GM12878 (cell line): ENCODE results near the gene SERP1. TPM values are rescaled to one million over a fixed set of nuclear protein-coding genes. Genes with fewer than 3 reads are reported as not detected.

ENCODE experiments used
- ATAC-seq: fragments of 200-7000 bp; cut with Tn5 transposase; 3 replicates; pipeline ENCODE4 v1.9.1; 2020; ENCODE audit warnings: mild to moderate bottlenecking, moderate library complexity
- BruUV-seq: library from RNA; stranded (reverse); fragments of 400-500 nt; replicated peaks from 2 replicates; lab custom pipeline; 2021; lab: Mats Ljungman, UMichigan
- CTCF ChIA-PET: fragments of 300-600 bp; sonication (Branson Sonifier 250); formaldehyde crosslinking; extraction: SDS; loops from one replicate; lab custom pipeline; 2021; ENCODE audit warnings: inconsistent platforms; lab: Yijun Ruan, JAX
- POLR2A ChIA-PET: fragments of 350-600 bp; formaldehyde crosslinking; extraction: SDS; loops from one replicate; lab custom pipeline; 2021; ENCODE audit warnings: inconsistent platforms; lab: Charles Lee
- RAD21 ChIA-PET: fragments of 300-600 bp; sonication (Branson Sonifier 250); formaldehyde crosslinking; loops from one replicate; lab custom pipeline; 2023; ENCODE audit warnings: antibody characterized with exemption; ENCODE audit not compliant: unreplicated experiment; lab: Charles Lee
- SMC1A ChIA-PET: fragments of 300-600 bp; sonication (Branson Sonifier 250); formaldehyde crosslinking; loops from one replicate; lab custom pipeline; 2023; ENCODE audit not compliant: unreplicated experiment, uncharacterized antibody; lab: Charles Lee
- DNase-seq: peaks from one replicate; pipeline ENCODE4 v3.0.0-alpha.2; 2011; ENCODE audit warnings: low read depth, low spot score
- FAIRE-seq: peaks from 3 replicates; lab custom pipeline; 2011; peaks lifted over from hg19 to GRCh38; lab: Jason Lieb, UNC
- H2AFZ ChIP-seq: 2 replicates; pipeline ENCODE4 v1.6.0; 2011; ENCODE audit warnings: low read depth, low read length, control low read depth; ENCODE audit not compliant: control insufficient read depth
- H3K27ac ChIP-seq: 2 replicates; pipeline ENCODE4 v1.5.1; 2011; ENCODE audit warnings: control low read depth; ENCODE audit not compliant: control insufficient read depth, insufficient read depth
- H3K27me3 ChIP-seq, 2 experiments: replicated peaks in 1 of 2; 2 replicates each; pipeline versions ENCODE4 v1.6.0 to v1.6.1; 2011; ENCODE audit warnings: low read length in 1 of 2; ENCODE audit not compliant: control insufficient read depth in 2 of 2, insufficient read depth in 2 of 2
- H3K36me3 ChIP-seq, 2 experiments: 2 replicates each; pipeline ENCODE4 v1.5.1; 2011; ENCODE audit warnings: low read length in 1 of 2; ENCODE audit not compliant: control insufficient read depth in 2 of 2, insufficient read depth in 2 of 2
- H3K4me1 ChIP-seq: 2 replicates; pipeline ENCODE4 v1.6.1; 2011; ENCODE audit warnings: mild to moderate bottlenecking, low read length, moderate library complexity, mixed read lengths; ENCODE audit not compliant: control insufficient read depth, insufficient read depth
- H3K4me2 ChIP-seq: 2 replicates; pipeline ENCODE4 v1.6.0; 2011; ENCODE audit warnings: control low read depth; ENCODE audit not compliant: control insufficient read depth, insufficient read depth
- H3K4me3 ChIP-seq: fragments of 200-600 bp; sonication (generic); 2 replicates; pipeline ENCODE4 v1.5.1; 2016
- H3K79me2 ChIP-seq: 2 replicates; pipeline ENCODE4 v1.6.0; 2011; ENCODE audit warnings: low read length; ENCODE audit not compliant: control insufficient read depth, insufficient read depth
- H3K9ac ChIP-seq: 2 replicates; pipeline ENCODE4 v1.8.0; 2011; ENCODE audit warnings: low read length, control low read depth, mixed read lengths; ENCODE audit not compliant: control insufficient read depth, insufficient read depth
- H3K9me3 ChIP-seq: replicated peaks from 3 replicates; pipeline ENCODE4 v1.5.1; 2011; ENCODE audit warnings: mild to moderate bottlenecking, low read length; ENCODE audit not compliant: control insufficient read depth, insufficient read depth
- H4K20me1 ChIP-seq: 2 replicates; pipeline ENCODE4 v1.6.0; 2011; ENCODE audit not compliant: control insufficient read depth, insufficient read depth
- CTCF ChIP-seq, 3 experiments: IDR thresholded peaks in 2 of 3; conservative IDR thresholded peaks in 1 of 3; 2 replicates each; pipeline ENCODE4 v1.5.1; 2011; ENCODE audit warnings: low read depth in 3 of 3, low read length in 3 of 3, mild to moderate bottlenecking in 3 of 3, control low read depth in 2 of 3, moderate library complexity in 2 of 3, inconsistent platforms in 1 of 3, mixed read lengths in 1 of 3; ENCODE audit not compliant: control insufficient read depth in 2 of 3, insufficient read depth in 1 of 3; ENCODE audit errors: extremely low read depth in 1 of 3
- DPF2 ChIP-seq: fragments of 450-650 bp; IDR thresholded peaks from 2 replicates; pipeline ENCODE4 v1.6.1; 2017; ENCODE audit warnings: mild to moderate bottlenecking
- MEF2A ChIP-seq: IDR thresholded peaks from 2 replicates; pipeline ENCODE4 v1.6.1; 2011; ENCODE audit warnings: low read depth, mild to moderate bottlenecking, low read length, moderate library complexity; ENCODE audit not compliant: insufficient read depth
- MEF2B ChIP-seq: fragments of 450-650 bp; IDR thresholded peaks from 2 replicates; pipeline ENCODE4 v1.6.1; 2018; ENCODE audit warnings: mild to moderate bottlenecking, moderate library complexity; ENCODE audit not compliant: partially characterized antibody, poor library complexity, severe bottlenecking
- MYC ChIP-seq: IDR thresholded peaks from 2 replicates; pipeline ENCODE4 v1.6.1; 2011; ENCODE audit warnings: mild to moderate bottlenecking, low read length, moderate library complexity, inconsistent platforms; ENCODE audit not compliant: insufficient read depth, insufficient replicate concordance, insufficient read length, severe bottlenecking
- NR2C2 ChIP-seq: IDR thresholded peaks from 2 replicates; pipeline ENCODE4 v1.6.1; 2011; ENCODE audit warnings: borderline replicate concordance, low read depth; ENCODE audit not compliant: control insufficient read depth, insufficient read length
- PAX5 ChIP-seq: IDR thresholded peaks from 2 replicates; pipeline ENCODE4 v1.6.1; 2011; ENCODE audit warnings: low read depth, low read length, borderline replicate concordance
- RAD21 ChIP-seq: IDR thresholded peaks from 2 replicates; pipeline ENCODE4 v1.6.1; 2011; ENCODE audit warnings: mild to moderate bottlenecking, low read depth, low read length, moderate library complexity; ENCODE audit not compliant: insufficient read depth
- RB1 ChIP-seq: fragments of 450-650 bp; formaldehyde crosslinking; IDR thresholded peaks from 2 replicates; pipeline ENCODE4 v1.6.1; 2017; ENCODE audit warnings: mild to moderate bottlenecking, borderline replicate concordance
- SMC3 ChIP-seq: IDR thresholded peaks from 2 replicates; pipeline ENCODE4 v1.6.1; 2011; ENCODE audit warnings: low read length, improper control_type of control experiment, borderline replicate concordance
- WGBS: methylation state at CpG from one replicate; pipeline ENCODE4 v1.1.6; 2016; ENCODE audit warnings: low lambda C conversion rate; ENCODE audit not compliant: insufficient replicate concordance, insufficient coverage; ENCODE audit errors: missing lambda C conversion rate; 5-methylcytosine and 5-hydroxymethylcytosine counted together
- in situ Hi-C: fragments of 300-500 bp; cut with MboI; formaldehyde crosslinking; loops from 9 replicates; pipeline ENCODE4 v1.14.3; 2018; ENCODE audit warnings: mixed read lengths
- intact Hi-C: fragments of 100-400 bp; cut with micrococcal nuclease; formaldehyde crosslinking; loops from one replicate; pipeline ENCODE4 v1.14.2; 2022; ENCODE audit not compliant: unreplicated experiment
- polyA plus RNA-seq, 11 experiments: library from polyadenylated mRNA; depleted of rRNA in 4 of 11; unstranded in 6 of 11; stranded (reverse) in 5 of 11; fragments of >200 nt; fragmentation: Nextera tagmentation in 4 of 11; fragmentation: Illumina TruSeq in 1 of 11; extraction: Ambion mirVana in 4 of 11; extraction: Trizol in 1 of 11; gene quantifications; 1 replicate in 1 of 11; 2 replicates in 10 of 11; pipeline versions ENCODE4 v1.2.1 to v1.2.3, GENCODE V29; 2011 to 2016; ENCODE audit warnings: inconsistent platforms in 2 of 11, missing spikeins in 2 of 11, low read depth in 1 of 11
- total RNA-seq, 4 experiments: library from RNA; depleted of rRNA in 3 of 4; stranded (reverse); fragments of >200 nt in 3 of 4; fragmentation: Illumina TruSeq in 1 of 4; extraction: Trizol in 1 of 4; gene quantifications; 2 replicates each; pipeline versions ENCODE4 v1.2.1 to v1.2.3, GENCODE V29; 2013 to 2021

Gene SERP1
- total and polyA plus RNA-seq, 10 of the 15 experiments (the other 5 are each of a cell fraction or from before 2014, with no cell fraction given): 31.1 to 242 (median 87.0) TPM

DNA sequence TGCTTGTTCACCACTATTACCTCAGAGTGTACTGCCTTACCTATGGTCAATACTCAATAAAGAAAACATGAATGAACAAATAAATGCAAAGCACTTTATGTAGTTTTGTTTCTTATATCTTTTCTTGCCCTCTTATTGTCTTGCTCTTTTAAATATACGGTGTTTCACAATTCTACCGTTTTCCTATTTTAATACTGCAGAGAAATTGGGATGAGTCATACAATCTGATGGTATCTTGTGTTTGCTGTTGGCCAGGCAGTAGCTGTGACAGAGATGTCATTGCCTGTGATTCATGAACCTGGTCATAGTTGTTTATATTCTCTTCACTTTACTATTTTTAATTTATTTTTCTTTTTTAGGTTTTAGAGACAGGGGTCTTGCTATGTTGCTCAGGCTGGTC, 48.3 kb downstream of the SERP1 start:
- H3K4me1 ChIP-seq: no peaks in the 10 kb centered on the region
- no peak for TF ChIP-seq MYC
- TF ChIP-seq, all 136 proteins: peak for 0
- no peak overlapping the region for H2AFZ ChIP-seq
- POLR2A ChIA-PET: no interaction called here
- peaks cover 8% of the 10 kb centered on the region; the same call in 2 of the 3 replicates for H3K9me3 ChIP-seq
- no peaks in the 10 kb centered on the region for H4K20me1 ChIP-seq
- H3K4me2 ChIP-seq: no peak overlapping the region
- CTCF ChIA-PET: interaction anchor here (0.9 to 4.5 kb wide), 3 partner anchors 201 to 290 kb away, joined by 3 to 46 read pairs (median 3); no protein-coding TSS in a partner anchor
- BruUV-seq: no TSS peak
- DNase-seq (no peak), FAIRE-seq (no peak), ATAC-seq (no peak)
- intact Hi-C loops (loop anchor here (5.0 to 10.0 kb wide), 3 partner anchors 86 to 561 kb away; no protein-coding TSS in a partner anchor), in situ Hi-C loops (loop anchor here (5.0 kb wide), 2 partner anchors 206 to 271 kb away; no protein-coding TSS in a partner anchor)
- SMC1A ChIA-PET: interaction anchor here (0.7 to 4.4 kb wide), 3 partner anchors 9 to 267 kb away, joined by 3 to 37 read pairs (median 3); no protein-coding TSS in a partner anchor
- no peaks in the 10 kb centered on the region for H3K36me3 ChIP-seq
- RAD21 ChIA-PET: no interaction called here
- 27% methylated on average over 2 of the region's 2 CpGs for WGBS
- no peaks in the 10 kb centered on the region for H3K27me3 ChIP-seq
- H3K79me2 ChIP-seq: no peaks in the 10 kb centered on the region
- H3K9ac ChIP-seq: no peak overlapping the region
- no peak overlapping the region for H3K27ac ChIP-seq
- no peak overlapping the region for H3K4me3 ChIP-seq

GRCh38 chr3:150495563-150496168, 50.6 kb downstream of the SERP1 start:
- no peaks in the 10 kb centered on the region for H3K4me1 ChIP-seq
- H3K4me2 ChIP-seq: no peak overlapping the region
- no TSS peak for BruUV-seq
- H3K9ac ChIP-seq: no peak overlapping the region
- RAD21 ChIA-PET: interaction anchor here (0.6 to 4.4 kb wide), 29 partner anchors 9 to 616 kb away, joined by 3 to 31 read pairs (median 5); partner anchors contain the start of gene TSC22D2
- H3K27ac ChIP-seq: no peak overlapping the region
- intact Hi-C loops (loop anchor here (1.0 to 10.0 kb wide), 6 partner anchors 83 to 558 kb away; no protein-coding TSS in a partner anchor), in situ Hi-C loops (loop anchor here (5.0 kb wide), 2 partner anchors 203 to 268 kb away; no protein-coding TSS in a partner anchor)
- no peak overlapping the region for H2AFZ ChIP-seq
- H3K36me3 ChIP-seq: no peaks in the 10 kb centered on the region
- no peak for FAIRE-seq
- CTCF ChIA-PET: interaction anchor here (0.6 to 4.5 kb wide), 57 partner anchors 9 to 560 kb away, joined by 3 to 71 read pairs (median 4); partner anchors contain the start of gene TSC22D2
- TF ChIP-seq MEF2A (0 out of 2 replicates have a peak, but pooled peaks have one; percentile 15), DPF2 (no peak), MEF2B (no peak), RB1 (no peak), SMC3 (peak; percentile 91), PAX5 (no peak), RAD21 (peak; percentile 91), CTCF (IDR thresholded peaks at IDR 0.05 in 2 of 3, conservative IDR thresholded peaks at IDR 0.05 in 1 of 3; ENCODE audit: control insufficient read depth in 2 of 3, extremely low read depth in 1 of 3, insufficient read depth in 1 of 3, low read depth in 3 of 3, low read length in 3 of 3) (peak; percentile 53 to 72 (median 58)), NR2C2 (no peak)
- TF ChIP-seq, all 136 proteins: peak for 4
- ChIA-PET POLR2A (no interaction called here), SMC1A (interaction anchor here (0.6 to 4.4 kb wide), 38 partner anchors 9 to 529 kb away, joined by 3 to 37 read pairs (median 5); partner anchors contain the start of gene TSC22D2)
- 0% methylated on average over 2 of the region's 2 CpGs for WGBS
- no peak overlapping the region for H3K4me3 ChIP-seq
- peaks cover 1% of the 10 kb centered on the region; the same call in 1 of the 3 replicates for H3K9me3 ChIP-seq
- ATAC-seq (peak; percentile 78), DNase-seq (no peak)
- H3K79me2 ChIP-seq: no peaks in the 10 kb centered on the region
- no peaks in the 10 kb centered on the region for H3K27me3 ChIP-seq
- no peaks in the 10 kb centered on the region for H4K20me1 ChIP-seq
